ENCODE data around the gene MRFAP1.

Gene MRFAP1

DNA sequence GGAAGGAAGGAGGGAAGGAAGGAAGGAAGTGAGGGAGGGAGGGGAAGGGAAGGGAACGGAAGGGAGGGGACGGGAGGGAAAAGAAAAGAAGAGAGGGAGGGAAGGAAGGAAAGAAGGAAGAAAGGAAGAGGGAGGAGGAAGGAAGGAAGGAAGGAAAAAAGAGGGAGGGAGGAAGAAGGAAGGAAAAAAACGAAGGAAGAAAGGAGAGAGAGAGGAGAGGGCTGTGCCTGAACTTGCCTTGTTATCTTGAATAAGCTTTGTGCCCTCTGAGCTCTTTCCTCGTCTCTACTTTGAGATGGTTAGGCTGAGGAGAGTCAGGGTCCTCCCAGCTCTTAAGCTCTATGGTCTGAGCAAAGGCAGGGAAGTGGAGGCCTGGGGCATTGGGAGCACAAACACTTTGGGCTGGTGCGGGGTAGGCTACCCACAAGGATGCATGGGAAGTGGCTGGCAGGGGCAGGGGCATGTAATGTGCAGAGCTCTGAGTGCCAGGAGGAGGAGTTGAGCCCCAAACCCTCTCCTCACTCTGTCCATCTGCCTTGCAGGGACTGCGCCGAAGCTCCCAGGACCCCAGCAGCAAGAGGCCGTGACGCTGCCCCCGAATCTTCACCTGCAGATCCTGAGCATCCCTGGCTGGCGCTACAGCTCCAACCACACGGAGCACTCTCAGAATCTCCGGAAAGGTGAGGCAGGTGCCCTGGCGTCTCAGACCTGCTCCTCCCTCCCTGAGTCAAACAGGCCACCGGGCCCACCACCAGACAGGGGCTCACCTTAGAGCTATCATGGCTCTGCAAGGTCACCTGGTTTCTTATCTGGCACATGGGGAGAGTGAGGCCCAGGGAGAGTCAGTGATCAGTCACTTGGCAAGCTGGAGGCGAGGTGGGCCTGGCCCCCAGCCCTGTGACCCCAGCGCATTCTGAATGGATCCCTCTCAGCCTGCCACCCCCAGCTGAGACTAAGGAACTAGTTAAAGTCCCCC, 26.5 kb upstream of the MRFAP1 start:
- no peak overlapping the region for H3K27ac ChIP-seq (ENCODE audit: low read length)
- no peak overlapping the region for H3K9ac ChIP-seq (ENCODE audit: low read length)
- H3K4me3 ChIP-seq (ENCODE audit: low read length) = no peak overlapping the region
- no peaks in the 10 kb centered on the region for H3K36me3 ChIP-seq (ENCODE audit: control insufficient read depth, low read depth, low read length)
- no peaks in the 10 kb centered on the region for H3K27me3 ChIP-seq (ENCODE audit: control insufficient read depth, insufficient read depth, low read length)
- H3K9me3 ChIP-seq (ENCODE audit: control insufficient read depth, low read depth, low read length) = no peaks in the 10 kb centered on the region
- no peaks in the 10 kb centered on the region for H3K4me1 ChIP-seq (ENCODE audit: control insufficient read depth, low read depth, low read length)

DNA sequence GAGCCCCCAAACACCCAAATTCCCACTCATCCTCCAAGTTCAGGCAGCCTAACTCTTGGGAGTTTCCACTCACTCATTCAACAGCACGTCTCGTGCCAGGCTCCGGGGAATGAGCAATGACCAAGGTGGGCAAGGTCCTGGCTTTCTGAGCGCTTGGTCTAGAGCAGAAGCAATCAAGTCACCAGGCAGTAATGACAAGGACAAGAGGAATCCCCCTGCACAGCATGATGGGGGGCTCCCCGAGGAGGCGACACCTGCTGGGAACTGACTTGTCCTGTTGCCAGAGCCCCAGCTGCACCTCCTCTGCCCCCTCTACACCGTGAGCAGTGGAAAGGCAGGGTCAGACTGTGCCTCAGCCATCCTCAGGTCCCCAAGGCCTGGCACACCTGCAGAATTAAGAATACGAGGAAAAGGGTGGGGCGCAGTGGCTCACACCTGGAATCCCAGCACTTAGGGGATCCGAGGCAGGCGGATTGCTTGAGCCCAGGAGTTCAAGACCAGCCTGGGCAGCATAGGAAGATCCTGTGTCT, 25.7 kb upstream of the MRFAP1 start:
- H3K4me3 ChIP-seq (ENCODE audit: low read length) = no peak overlapping the region
- H3K27me3 ChIP-seq (ENCODE audit: control insufficient read depth, insufficient read depth, low read length) = no peaks in the 10 kb centered on the region
- no peaks in the 10 kb centered on the region for H3K4me1 ChIP-seq (ENCODE audit: control insufficient read depth, low read depth, low read length)
- H3K9me3 ChIP-seq (ENCODE audit: control insufficient read depth, low read depth, low read length) = no peaks in the 10 kb centered on the region
- H3K36me3 ChIP-seq (ENCODE audit: control insufficient read depth, low read depth, low read length) = no peaks in the 10 kb centered on the region
- no peak overlapping the region for H3K9ac ChIP-seq (ENCODE audit: low read length)
- no peak overlapping the region for H3K27ac ChIP-seq (ENCODE audit: low read length)

DNA sequence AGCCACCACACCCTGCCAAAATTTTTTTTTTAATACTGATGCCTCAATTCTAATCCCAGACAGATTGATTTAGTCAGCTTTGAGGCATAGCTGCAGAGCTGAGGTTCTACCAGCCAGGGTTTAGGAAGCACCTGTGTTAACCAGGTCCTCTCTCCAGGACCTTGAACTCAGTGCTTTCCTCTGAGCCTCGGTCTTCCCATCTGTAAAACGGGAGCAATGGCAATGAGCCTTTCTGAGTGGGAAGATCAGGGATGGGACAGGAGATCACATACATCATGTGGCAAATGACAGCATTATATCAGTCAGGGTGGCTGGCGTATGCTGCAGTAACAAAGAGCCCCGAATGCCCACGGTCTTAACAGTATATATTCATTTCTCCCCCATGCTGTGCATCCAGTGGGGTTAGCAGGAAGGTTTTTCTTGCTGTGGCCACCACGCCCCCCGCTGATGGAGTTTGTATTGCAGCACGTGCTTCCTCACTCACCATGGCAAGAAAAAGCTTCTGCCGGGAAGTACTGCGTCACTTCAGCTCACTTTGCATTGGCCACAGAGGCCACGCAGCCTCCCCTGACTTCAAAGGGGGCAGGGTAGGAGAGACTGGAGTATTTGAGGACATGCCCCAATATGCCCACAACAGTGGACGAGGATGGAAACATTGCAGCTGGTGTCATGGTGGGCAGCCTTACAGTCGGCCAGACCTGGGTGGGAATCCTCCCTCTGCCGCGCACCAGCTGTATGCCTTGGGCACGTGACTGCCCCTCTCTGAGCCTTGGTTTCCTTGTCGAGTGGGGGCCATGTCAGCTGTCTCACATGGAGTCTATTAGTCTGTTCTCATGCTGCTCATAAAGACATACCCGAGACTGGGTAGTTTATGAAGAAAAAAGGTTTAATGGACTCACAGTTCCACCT, 24.1 kb upstream of the MRFAP1 start:
- H3K4me1 ChIP-seq (ENCODE audit: control insufficient read depth, low read depth, low read length) = no peaks in the 10 kb centered on the region

DNA sequence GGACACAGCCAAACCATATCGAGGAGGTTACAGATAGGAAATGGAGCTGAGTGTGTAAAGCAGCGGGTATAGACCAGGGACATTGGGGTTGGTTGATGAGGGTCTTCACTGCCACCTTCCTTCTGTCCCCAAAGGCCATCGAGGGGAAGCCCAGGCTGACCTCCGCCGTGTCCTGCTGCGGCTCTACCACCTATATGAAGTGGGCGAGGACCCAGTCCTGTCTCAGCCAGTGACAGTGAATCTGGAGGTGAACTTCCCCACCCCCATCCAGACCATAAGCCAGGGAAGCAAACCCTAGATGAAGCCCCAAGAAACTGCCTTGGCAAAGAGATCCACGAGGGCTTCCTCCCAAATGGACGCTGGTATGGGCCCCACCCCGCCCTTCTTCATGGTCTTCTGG, 23.2 kb upstream of the MRFAP1 start:
- no peak overlapping the region for H3K27ac ChIP-seq (ENCODE audit: low read length)

More for the DNA sequence above, 24.1 kb upstream of the MRFAP1 start:
- Histone ChIP-seq H3K9me3 (ENCODE audit: control insufficient read depth, low read depth, low read length) (no peaks in the 10 kb centered on the region), H3K4me3 (ENCODE audit: low read length) (no peak overlapping the region), H3K27ac (ENCODE audit: low read length) (no peak overlapping the region), H3K27me3 (ENCODE audit: control insufficient read depth, insufficient read depth, low read length) (no peaks in the 10 kb centered on the region), H3K9ac (ENCODE audit: low read length) (no peak overlapping the region), H3K36me3 (ENCODE audit: control insufficient read depth, low read depth, low read length) (no peaks in the 10 kb centered on the region)

DNA sequence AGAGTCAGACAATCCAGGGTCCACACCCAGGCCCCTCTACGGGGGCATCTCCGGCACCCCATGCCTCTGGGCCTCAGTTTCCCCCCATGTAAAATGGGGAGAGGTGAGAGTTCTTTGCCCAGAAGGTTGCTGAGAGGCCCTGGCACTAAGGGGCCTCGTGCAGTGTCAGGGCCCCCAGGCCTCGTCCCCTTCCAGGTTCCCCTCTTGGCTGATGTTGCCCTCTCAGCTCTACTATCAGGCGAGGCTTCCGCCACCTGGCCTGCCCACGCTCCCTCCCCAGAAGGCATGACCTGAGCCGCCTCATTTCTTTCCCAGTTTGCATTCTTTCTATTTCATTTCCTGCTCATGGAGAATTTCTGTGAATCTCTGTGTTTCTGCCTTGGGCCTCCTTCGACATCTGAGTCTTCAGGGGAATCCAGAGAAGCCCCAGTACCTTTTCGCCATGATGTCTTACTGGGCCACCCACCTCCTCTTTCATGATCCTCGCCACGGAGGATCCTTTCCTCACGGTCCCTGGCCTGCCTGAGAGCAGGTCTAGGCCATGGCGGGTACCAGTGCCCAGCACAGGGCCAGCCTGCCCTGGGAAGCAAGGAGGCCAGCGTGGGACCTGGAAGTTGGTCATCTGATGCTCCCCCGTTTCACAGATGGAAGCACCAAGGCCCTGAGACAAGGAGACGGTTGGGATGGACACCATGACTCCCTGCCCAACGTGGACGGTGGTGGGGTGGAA, 21.9 kb upstream of the MRFAP1 start:
- H3K36me3 ChIP-seq (ENCODE audit: control insufficient read depth, low read depth, low read length) = no peaks in the 10 kb centered on the region
- no peak overlapping the region for H3K27ac ChIP-seq (ENCODE audit: low read length)
- no peak overlapping the region for H3K9ac ChIP-seq (ENCODE audit: low read length)
- H3K4me3 ChIP-seq (ENCODE audit: low read length) = no peak overlapping the region
- H3K9me3 ChIP-seq (ENCODE audit: control insufficient read depth, low read depth, low read length) = no peaks in the 10 kb centered on the region
- H3K4me1 ChIP-seq (ENCODE audit: control insufficient read depth, low read depth, low read length) = no peaks in the 10 kb centered on the region
- no peaks in the 10 kb centered on the region for H3K27me3 ChIP-seq (ENCODE audit: control insufficient read depth, insufficient read depth, low read length)

More for the DNA sequence above, 23.2 kb upstream of the MRFAP1 start:
- Histone ChIP-seq H3K9ac (ENCODE audit: low read length) (no peak overlapping the region), H3K9me3 (ENCODE audit: control insufficient read depth, low read depth, low read length) (no peaks in the 10 kb centered on the region), H3K36me3 (ENCODE audit: control insufficient read depth, low read depth, low read length) (no peaks in the 10 kb centered on the region), H3K4me1 (ENCODE audit: control insufficient read depth, low read depth, low read length) (no peaks in the 10 kb centered on the region), H3K27me3 (ENCODE audit: control insufficient read depth, insufficient read depth, low read length) (no peaks in the 10 kb centered on the region), H3K4me3 (ENCODE audit: low read length) (no peak overlapping the region)

DNA sequence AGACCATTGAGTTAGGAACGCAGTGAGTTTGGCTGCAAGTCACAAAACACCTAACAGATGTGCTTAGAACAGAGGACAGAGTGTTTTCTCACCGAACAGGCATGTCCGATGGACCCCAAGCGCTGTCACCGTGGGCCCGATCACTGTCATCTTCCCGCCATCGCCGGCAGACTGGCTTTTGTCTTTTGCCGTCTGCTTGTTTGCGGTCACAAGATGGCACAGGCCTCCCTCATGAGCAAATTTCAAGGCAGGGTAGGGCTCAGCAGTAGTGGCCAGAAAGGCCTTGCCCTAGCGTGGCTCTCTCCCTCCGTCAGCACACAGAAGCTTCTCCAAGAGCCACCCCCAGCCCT, 21.4 kb upstream of the MRFAP1 start:
- Histone ChIP-seq H3K9ac (ENCODE audit: low read length) (no peak overlapping the region), H3K27ac (ENCODE audit: low read length) (no peak overlapping the region), H3K27me3 (ENCODE audit: control insufficient read depth, insufficient read depth, low read length) (no peaks in the 10 kb centered on the region), H3K4me1 (ENCODE audit: control insufficient read depth, low read depth, low read length) (no peaks in the 10 kb centered on the region), H3K9me3 (ENCODE audit: control insufficient read depth, low read depth, low read length) (no peaks in the 10 kb centered on the region), H3K36me3 (ENCODE audit: control insufficient read depth, low read depth, low read length) (no peaks in the 10 kb centered on the region), H3K4me3 (ENCODE audit: low read length) (no peak overlapping the region)

DNA sequence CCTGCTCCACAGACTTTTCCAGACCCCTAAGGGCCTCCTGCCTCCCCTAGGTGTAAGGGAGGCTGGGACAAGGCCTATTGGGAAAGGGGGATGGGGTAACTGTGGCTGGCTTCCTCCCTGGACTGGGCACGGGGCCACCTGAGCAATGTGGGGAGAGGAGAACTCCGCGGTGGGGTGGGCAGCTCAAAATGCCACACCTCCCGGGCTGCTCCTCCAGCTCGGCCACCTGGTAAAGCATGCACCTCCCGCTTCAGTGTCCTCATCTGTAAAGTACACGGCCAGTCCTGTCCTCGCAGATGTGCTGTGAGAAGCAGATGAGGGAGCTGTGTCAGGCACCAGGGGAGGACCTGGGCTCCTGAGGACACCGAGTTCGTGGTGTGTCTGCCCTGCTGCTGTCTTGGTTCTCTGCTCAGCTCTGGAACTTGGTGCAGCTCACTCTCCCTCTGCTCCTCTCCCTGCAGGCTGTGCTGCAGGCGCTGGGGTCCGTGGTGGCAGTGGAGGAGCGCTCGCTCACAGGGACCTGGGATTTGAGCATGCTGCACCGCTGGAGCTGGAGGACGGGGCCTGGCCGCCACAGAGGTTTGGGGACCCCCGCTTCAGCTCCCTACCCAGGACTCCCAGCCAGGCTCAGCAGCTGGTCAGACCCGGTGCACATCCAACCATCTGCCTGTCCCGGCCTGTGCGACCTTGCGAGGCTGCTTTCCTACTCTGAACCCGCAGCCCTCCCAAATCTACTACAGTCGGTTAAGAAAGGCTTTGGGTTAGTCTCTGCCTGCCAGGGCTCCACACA, 20.8 kb upstream of the MRFAP1 start:
- H3K9me3 ChIP-seq (ENCODE audit: control insufficient read depth, low read depth, low read length) = no peaks in the 10 kb centered on the region
- no peak overlapping the region for H3K9ac ChIP-seq (ENCODE audit: low read length)
- no peaks in the 10 kb centered on the region for H3K4me1 ChIP-seq (ENCODE audit: control insufficient read depth, low read depth, low read length)
- H3K4me3 ChIP-seq (ENCODE audit: low read length) = no peak overlapping the region
- no peak overlapping the region for H3K27ac ChIP-seq (ENCODE audit: low read length)
- H3K27me3 ChIP-seq (ENCODE audit: control insufficient read depth, insufficient read depth, low read length) = no peaks in the 10 kb centered on the region
- H3K36me3 ChIP-seq (ENCODE audit: control insufficient read depth, low read depth, low read length) = no peaks in the 10 kb centered on the region

DNA sequence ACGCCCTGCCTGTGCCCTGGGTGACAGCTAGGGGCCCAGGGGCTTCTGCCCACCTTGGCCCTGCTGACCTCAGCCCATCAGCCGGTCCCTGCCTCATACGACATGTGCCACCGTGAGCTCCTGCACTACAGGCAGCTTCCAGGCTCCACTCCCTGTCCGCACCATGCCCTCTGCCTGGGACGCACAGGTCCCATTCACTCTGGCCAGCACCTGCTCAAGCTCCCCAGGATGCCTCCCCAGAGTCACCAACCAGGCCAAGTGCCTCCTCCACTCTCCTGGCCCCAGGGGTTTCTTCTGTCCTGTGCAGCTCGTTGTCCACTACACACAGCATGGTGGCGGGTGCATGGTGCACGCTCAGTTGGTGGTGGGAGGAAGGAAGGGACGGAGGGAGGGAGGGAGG, 20.2 kb upstream of the MRFAP1 start:
- H3K4me3 ChIP-seq (ENCODE audit: low read length) = no peak overlapping the region
- no peaks in the 10 kb centered on the region for H3K27me3 ChIP-seq (ENCODE audit: control insufficient read depth, insufficient read depth, low read length)
- no peaks in the 10 kb centered on the region for H3K4me1 ChIP-seq (ENCODE audit: control insufficient read depth, low read depth, low read length)
- no peaks in the 10 kb centered on the region for H3K9me3 ChIP-seq (ENCODE audit: control insufficient read depth, low read depth, low read length)
- no peak overlapping the region for H3K27ac ChIP-seq (ENCODE audit: low read length)
- H3K36me3 ChIP-seq (ENCODE audit: control insufficient read depth, low read depth, low read length) = no peaks in the 10 kb centered on the region
- H3K9ac ChIP-seq (ENCODE audit: low read length) = no peak overlapping the region

DNA sequence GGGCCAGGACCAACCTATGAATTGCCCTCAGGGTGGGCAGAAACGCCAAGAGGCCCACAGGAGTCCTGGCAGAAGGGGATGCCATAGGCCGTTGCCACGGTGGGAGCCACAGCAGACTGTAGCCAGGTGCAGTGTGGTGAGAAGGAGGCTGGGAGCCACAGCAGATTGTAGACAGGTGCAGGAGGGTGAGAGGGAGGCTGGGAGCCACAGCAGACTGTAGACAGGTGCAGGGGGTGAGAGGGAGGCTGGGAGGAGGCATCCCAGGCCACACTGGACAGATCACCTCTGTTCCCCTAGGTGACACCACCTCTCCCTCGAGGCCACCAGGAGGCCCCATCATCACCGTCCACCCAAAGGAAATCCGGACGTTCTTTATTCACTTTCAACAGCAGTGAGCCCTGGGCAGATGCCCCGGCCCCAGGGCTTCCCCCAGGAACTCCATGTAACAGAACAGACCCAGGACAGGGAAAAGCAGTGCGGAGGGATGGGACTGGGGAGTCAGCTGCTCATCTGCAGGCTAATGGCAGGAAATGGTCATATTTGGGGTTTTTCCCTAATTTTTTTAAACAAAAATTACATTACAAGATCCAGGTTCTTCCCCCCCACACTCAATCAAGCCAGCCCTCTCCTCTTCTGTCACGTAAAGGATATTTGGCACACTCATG, 19.5 kb upstream of the MRFAP1 start:
- H3K9ac ChIP-seq (ENCODE audit: low read length) = no peak overlapping the region
- no peaks in the 10 kb centered on the region for H3K4me1 ChIP-seq (ENCODE audit: control insufficient read depth, low read depth, low read length)
- no peaks in the 10 kb centered on the region for H3K36me3 ChIP-seq (ENCODE audit: control insufficient read depth, low read depth, low read length)
- no peaks in the 10 kb centered on the region for H3K27me3 ChIP-seq (ENCODE audit: control insufficient read depth, insufficient read depth, low read length)
- H3K27ac ChIP-seq (ENCODE audit: low read length) = no peak overlapping the region
- H3K9me3 ChIP-seq (ENCODE audit: control insufficient read depth, low read depth, low read length) = no peaks in the 10 kb centered on the region
- no peak overlapping the region for H3K4me3 ChIP-seq (ENCODE audit: low read length)

DNA sequence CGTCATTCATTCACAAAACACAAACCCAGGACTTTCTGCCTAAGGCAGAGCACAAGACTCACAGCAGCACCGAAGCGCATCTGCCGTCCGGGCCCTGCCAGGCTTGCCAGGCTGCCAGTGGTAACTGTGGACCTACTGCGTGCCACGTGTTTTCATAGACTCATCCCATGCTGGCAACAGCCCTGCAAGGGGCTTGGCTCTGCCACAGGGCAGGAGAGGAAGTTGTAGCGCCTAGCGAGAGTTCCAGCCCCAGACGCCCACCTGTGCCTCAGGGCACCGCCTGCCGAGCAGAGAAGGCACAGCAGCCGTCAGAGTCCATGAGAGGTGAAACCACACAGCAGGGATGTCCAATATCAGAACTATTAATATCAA, 18.9 kb upstream of the MRFAP1 start:
- H3K9ac ChIP-seq (ENCODE audit: low read length) = no peak overlapping the region
- H3K27me3 ChIP-seq (ENCODE audit: control insufficient read depth, insufficient read depth, low read length) = no peaks in the 10 kb centered on the region
- H3K36me3 ChIP-seq (ENCODE audit: control insufficient read depth, low read depth, low read length) = no peaks in the 10 kb centered on the region
- no peak overlapping the region for H3K27ac ChIP-seq (ENCODE audit: low read length)
- H3K4me3 ChIP-seq (ENCODE audit: low read length) = no peak overlapping the region
- H3K4me1 ChIP-seq (ENCODE audit: control insufficient read depth, low read depth, low read length) = no peaks in the 10 kb centered on the region
- H3K9me3 ChIP-seq (ENCODE audit: control insufficient read depth, low read depth, low read length) = no peaks in the 10 kb centered on the region

Data from iPS-18a (cell line).